HG03354 (cell line): ENCODE measurements around the gene CAPN10.

Experiments used
- ATAC-seq: cut with Tn5 transposase; IDR thresholded peaks from one replicate; pipeline ENCODE4 v1.9.1; 2021; ENCODE audit warnings: mild to moderate bottlenecking; ENCODE audit not compliant: unreplicated experiment, poor library complexity, severe bottlenecking

Gene CAPN10

GRCh38 chr2:240619506-240620148 lies 33.1 kb downstream of the CAPN10 start:
- ATAC-seq = no peak

GRCh38 chr2:240620149-240620731 lies 33.7 kb downstream of the CAPN10 start:
- ATAC-seq = no peak

- ATAC-seq = no peak
Measured at GRCh38 chr2:240620859-240621258, 34.3 kb downstream of the CAPN10 start.

GRCh38 chr2:240622060-240622411 lies 35.5 kb downstream of the CAPN10 start:
- ATAC-seq = no peak

- no peak for ATAC-seq
Measured at GRCh38 chr2:240622531-240623235, 36.1 kb downstream of the CAPN10 start.

- no peak for ATAC-seq
Measured at GRCh38 chr2:240623531-240624010, 37.0 kb downstream of the CAPN10 start.

- no peak for ATAC-seq
Measured at GRCh38 chr2:240624011-240624949, 37.7 kb downstream of the CAPN10 start.

- no peak for ATAC-seq
Measured at GRCh38 chr2:240624950-240625621, 38.6 kb downstream of the CAPN10 start, which contains the start of gene GPR35. Gene GPR35 (plus strand): TSS chr2:240625480. CDS start chr2:240629953, 4,473 bp downstream.

GRCh38 chr2:240626531-240627300 lies 40.2 kb downstream of the CAPN10 start:
- ATAC-seq = no peak

- ATAC-seq = no peak
Measured at GRCh38 chr2:240627736-240628506, 41.4 kb downstream of the CAPN10 start.

- ATAC-seq = no peak
Measured at GRCh38 chr2:240628507-240628807, 41.9 kb downstream of the CAPN10 start.

- ATAC-seq = no peak
Measured at GRCh38 chr2:240628808-240629618, 42.5 kb downstream of the CAPN10 start.

- no peak for ATAC-seq
Measured at GRCh38 chr2:240629619-240629967, 43.1 kb downstream of the CAPN10 start.

GRCh38 chr2:240629968-240630770 lies 43.6 kb downstream of the CAPN10 start:
- no peak for ATAC-seq

- ATAC-seq = no peak
Measured at GRCh38 chr2:240630771-240631547, 44.4 kb downstream of the CAPN10 start.
